ENCODE data around the gene NEMP2. TPM values are rescaled to one million over a fixed set of nuclear protein-coding genes. Genes with fewer than 3 reads are reported as not detected.

The NEMP2 gene
- total RNA-seq, 1 donor from 2014 or later, result 0.43 TPM

DNA sequence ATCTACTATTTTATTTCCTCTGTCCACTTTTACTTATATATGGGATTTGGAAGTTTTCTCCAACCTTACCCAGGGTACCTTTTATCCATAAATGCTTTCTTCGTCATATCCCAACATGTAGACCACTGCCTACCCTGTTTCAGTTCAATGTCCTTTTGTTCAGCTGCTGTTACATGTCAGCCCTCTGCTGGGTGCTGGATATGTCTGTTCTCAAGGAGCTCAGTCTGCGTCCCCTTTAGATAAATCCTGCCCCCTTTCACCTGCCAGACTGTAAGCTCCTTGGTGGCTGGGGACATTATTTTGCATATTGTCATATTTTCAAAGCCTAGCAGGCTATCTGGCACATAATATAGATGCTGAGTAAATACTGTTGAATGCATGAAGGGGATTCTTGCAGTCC is 53.2 kb downstream of the NEMP2 start:
- Histone ChIP-seq H3K4me1 (no peaks in the 10 kb centered on the region), H3K4me3 (no peak overlapping the region), H3K27me3 (no peaks in the 10 kb centered on the region), H3K9me3 (no peaks in the 10 kb centered on the region), H3K27ac (no peak overlapping the region), H3K36me3 (no peaks in the 10 kb centered on the region)
- TF ChIP-seq, protein P1, sequence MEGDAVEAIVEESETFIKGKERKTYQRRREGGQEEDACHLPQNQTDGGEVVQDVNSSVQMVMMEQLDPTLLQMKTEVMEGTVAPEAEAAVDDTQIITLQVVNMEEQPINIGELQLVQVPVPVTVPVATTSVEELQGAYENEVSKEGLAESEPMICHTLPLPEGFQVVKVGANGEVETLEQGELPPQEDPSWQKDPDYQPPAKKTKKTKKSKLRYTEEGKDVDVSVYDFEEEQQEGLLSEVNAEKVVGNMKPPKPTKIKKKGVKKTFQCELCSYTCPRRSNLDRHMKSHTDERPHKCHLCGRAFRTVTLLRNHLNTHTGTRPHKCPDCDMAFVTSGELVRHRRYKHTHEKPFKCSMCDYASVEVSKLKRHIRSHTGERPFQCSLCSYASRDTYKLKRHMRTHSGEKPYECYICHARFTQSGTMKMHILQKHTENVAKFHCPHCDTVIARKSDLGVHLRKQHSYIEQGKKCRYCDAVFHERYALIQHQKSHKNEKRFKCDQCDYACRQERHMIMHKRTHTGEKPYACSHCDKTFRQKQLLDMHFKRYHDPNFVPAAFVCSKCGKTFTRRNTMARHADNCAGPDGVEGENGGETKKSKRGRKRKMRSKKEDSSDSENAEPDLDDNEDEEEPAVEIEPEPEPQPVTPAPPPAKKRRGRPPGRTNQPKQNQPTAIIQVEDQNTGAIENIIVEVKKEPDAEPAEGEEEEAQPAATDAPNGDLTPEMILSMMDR (IDR thresholded peaks at IDR 0.05), result no peak
- intact Hi-C loops (cut with DNase I), result no loop called here
- no peak for DNase-seq (ENCODE audit: low spot score in 2 of 2)

DNA sequence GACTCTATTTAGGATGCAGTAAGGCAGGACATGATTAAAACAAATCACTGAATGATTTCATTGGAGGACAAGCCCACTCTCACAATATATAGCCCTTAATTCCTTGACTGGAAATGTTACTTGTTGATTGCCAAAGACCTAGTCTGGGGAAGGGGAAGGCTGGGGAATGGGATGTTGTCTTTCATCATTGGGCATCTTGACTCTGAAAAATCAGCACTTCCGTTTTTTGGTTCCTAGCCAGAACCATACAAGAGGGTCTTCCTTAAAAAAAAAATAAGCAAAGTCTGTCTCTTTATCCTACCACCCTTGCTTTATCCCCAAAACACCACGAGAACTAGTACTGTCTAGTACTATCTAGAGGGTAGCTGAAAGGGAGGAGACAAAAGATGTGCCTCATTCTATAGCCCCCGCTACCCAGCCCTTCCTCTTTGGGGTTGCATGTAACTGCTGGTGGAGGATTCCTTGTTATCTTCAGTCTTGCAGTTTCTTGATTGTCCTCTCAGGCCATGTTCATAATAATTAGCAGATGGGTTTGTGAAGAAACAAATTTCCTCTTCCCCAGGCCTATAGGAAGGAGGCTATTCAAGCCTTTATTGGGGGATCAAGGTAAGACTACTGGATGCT is 55.8 kb downstream of the NEMP2 start:
- H3K27ac ChIP-seq, result no peak overlapping the region
- H3K4me1 ChIP-seq, result no peaks in the 10 kb centered on the region
- no peak overlapping the region for H3K4me3 ChIP-seq
- no peaks in the 10 kb centered on the region for H3K27me3 ChIP-seq
- no peaks in the 10 kb centered on the region for H3K36me3 ChIP-seq
- TF ChIP-seq, protein P1 (IDR thresholded peaks at IDR 0.05), result no peak
- H3K9me3 ChIP-seq, result no peaks in the 10 kb centered on the region
- intact Hi-C loops (cut with DNase I), result no loop called here
- no peak for DNase-seq (ENCODE audit: low spot score in 2 of 2)

DNA sequence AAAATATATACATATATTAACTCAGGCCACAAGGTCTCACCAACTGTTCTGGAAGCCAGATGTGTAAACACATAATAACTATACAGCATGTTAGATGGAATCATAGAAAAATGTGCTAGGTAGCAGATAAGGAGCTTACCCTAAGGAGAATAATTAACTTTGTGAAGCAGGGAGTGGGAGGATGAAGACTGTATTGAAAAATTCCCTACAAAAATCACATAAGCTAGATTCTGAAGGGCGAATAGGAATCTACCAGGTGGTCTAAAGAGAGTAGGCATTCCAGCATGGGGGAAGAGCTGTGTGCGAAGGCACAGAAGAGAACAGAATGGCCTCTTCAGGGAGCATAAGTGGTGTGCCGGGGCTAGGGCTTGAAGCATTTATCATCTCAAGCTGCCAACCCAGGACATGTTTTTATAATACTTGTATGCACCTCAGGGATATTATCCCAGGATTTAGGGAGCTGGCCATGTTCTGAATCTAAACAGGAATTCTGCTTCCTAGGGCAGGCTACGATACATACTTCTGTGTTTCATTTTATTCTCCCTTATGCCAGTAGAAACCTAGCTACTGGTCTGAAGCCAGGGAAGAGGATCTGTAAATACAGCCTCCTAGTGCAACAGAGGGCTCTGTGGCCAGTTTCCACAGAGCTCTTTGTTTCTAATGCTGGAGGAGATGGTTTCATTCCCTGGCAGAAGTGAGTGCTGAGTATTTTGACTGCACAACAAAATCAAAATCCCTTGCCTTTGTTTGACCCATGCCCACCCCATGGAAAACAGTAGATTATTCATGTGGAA is 56.7 kb downstream of the NEMP2 start:
- TF ChIP-seq, protein P1 (IDR thresholded peaks at IDR 0.05), result no peak
- no peak overlapping the region for H3K27ac ChIP-seq
- no peaks in the 10 kb centered on the region for H3K9me3 ChIP-seq
- no peaks in the 10 kb centered on the region for H3K4me1 ChIP-seq
- DNase-seq (ENCODE audit: low spot score in 2 of 2), result no peak
- H3K36me3 ChIP-seq, result no peaks in the 10 kb centered on the region
- no peak overlapping the region for H3K4me3 ChIP-seq
- H3K27me3 ChIP-seq, result no peaks in the 10 kb centered on the region
- intact Hi-C loops (cut with DNase I), result no loop called here

DNA sequence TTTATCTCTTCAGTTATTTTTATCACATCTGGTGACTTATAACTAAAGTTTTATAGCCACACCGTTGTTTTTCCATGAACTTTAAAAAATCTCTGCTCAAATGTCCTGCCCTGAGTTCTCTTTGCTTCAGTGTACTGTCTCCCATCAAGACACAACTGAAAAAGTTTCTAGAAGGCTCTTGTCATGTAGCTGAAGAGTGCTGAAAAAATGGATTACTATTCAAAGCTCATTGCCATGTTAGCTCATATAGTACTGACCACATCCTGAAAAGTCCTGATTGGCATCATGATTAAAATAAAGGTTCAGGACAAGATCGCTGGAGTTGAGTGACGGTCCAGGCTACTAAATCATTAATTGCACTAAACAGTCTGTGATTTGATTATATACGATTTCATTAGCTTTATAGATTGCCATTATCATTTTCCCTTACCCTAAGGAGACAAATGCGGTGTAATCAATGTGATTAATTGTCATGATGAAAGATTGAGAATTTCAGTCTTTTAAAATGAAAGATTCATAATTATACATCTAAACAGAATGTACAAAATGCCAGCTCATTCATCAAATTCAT is 64.2 kb downstream of the NEMP2 start:
- TF ChIP-seq, protein P1 (IDR thresholded peaks at IDR 0.05), result no peak
- intact Hi-C loops (cut with DNase I), result no loop called here
- peaks cover 0 to 16% of the 10 kb centered on the region in 2 donors for H3K4me1 ChIP-seq
- no peaks in the 10 kb centered on the region for H3K9me3 ChIP-seq
- H3K4me3 ChIP-seq, result no peak overlapping the region
- H3K27ac ChIP-seq, result peak overlapping the region in 1 of 2 donors; percentile 16
- H3K36me3 ChIP-seq, result no peaks in the 10 kb centered on the region
- H3K27me3 ChIP-seq, result no peaks in the 10 kb centered on the region
- no peak for DNase-seq (ENCODE audit: low spot score in 2 of 2)

DNA sequence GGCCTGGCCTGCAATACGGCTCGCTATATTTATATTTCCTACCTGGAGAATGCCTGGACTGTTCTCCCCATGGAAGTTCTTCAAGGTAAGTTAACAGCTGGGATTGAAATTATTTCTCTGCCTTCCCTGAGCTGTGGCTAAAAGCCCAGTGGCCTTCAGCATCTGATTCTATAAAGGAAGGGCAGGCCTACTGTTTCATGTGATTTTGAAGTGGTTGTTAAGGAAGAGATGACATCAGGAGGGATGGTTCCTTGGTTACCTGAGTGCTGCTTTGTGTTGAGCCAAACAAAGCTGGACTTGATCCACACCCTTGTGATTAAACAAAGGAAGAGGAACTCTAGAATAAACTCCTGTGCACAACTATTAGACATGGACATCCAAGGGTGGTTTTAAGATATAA is 64.8 kb downstream of the NEMP2 start:
- Histone ChIP-seq H3K27ac (peak overlapping the region; percentile 37 to 52), H3K27me3 (no peaks in the 10 kb centered on the region), H3K9me3 (no peaks in the 10 kb centered on the region), H3K4me3 (no peak overlapping the region), H3K36me3 (no peaks in the 10 kb centered on the region), H3K4me1 (peaks cover 0 to 16% of the 10 kb centered on the region in 2 donors)
- intact Hi-C loops (cut with DNase I), result no loop called here
- DNase-seq (ENCODE audit: low spot score in 2 of 2), result no peak
- TF ChIP-seq, protein P1 (IDR thresholded peaks at IDR 0.05), result no peak
